HepG2 (cell line): ENCODE data around the gene GYS1. TPM values are rescaled to one million over a fixed set of nuclear protein-coding genes. Genes with fewer than 3 reads are reported as not detected.

Experiments
- AHR ChIP-seq: IDR thresholded peaks from 2 replicates; pipeline ENCODE4 v1.6.1; 2018; ENCODE audit warnings: missing genetic modification reagents, missing compliant biosample characterization
- ARID5B ChIP-seq: IDR thresholded peaks from 2 replicates; pipeline ENCODE4 v1.4.0; 2020; ENCODE audit warnings: mild to moderate bottlenecking, missing genetic modification reagents
- ATAD3A ChIP-seq: sonication (generic); formaldehyde crosslinking; IDR thresholded peaks from 2 replicates; pipeline ENCODE4 v1.4.0; 2020; ENCODE audit warnings: missing genetic modification reagents
- ATF5 ChIP-seq: sonication (generic); formaldehyde crosslinking; IDR thresholded peaks from 2 replicates; pipeline ENCODE4 v1.4.0; 2020; ENCODE audit warnings: mild to moderate bottlenecking, low read depth, missing genetic modification reagents
- DNMT1 ChIP-seq: sonication (generic); formaldehyde crosslinking; IDR thresholded peaks from 2 replicates; pipeline ENCODE4 v1.5.1; 2020; ENCODE audit warnings: mild to moderate bottlenecking, missing genetic modification reagents
- FOXJ3 ChIP-seq: sonication (generic); formaldehyde crosslinking; IDR thresholded peaks from 2 replicates; pipeline ENCODE4 v1.4.0; 2020; ENCODE audit warnings: missing genetic modification reagents, mild to moderate bottlenecking, borderline replicate concordance
- GFI1 ChIP-seq: sonication (generic); formaldehyde crosslinking; IDR thresholded peaks from 2 replicates; pipeline ENCODE4 v1.5.0; 2020; ENCODE audit warnings: missing genetic modification reagents, mild to moderate bottlenecking, borderline replicate concordance
- HHEX ChIP-seq: IDR thresholded peaks from 2 replicates; pipeline ENCODE4 v1.6.1; 2016; ENCODE audit warnings: control low read depth
- IKZF5 ChIP-seq: IDR thresholded peaks from 2 replicates; pipeline ENCODE4 v1.6.1; 2018; ENCODE audit warnings: missing genetic modification reagents, mild to moderate bottlenecking, missing compliant biosample characterization
- IRF1 ChIP-seq: sonication (generic); formaldehyde crosslinking; IDR thresholded peaks from 2 replicates; pipeline ENCODE4 v1.4.0; 2020; ENCODE audit warnings: low read depth, mild to moderate bottlenecking, missing genetic modification reagents
- IRX3 ChIP-seq: sonication (generic); formaldehyde crosslinking; IDR thresholded peaks from 2 replicates; pipeline ENCODE4 v1.8.1; 2023; ENCODE audit warnings: mild to moderate bottlenecking, low read depth, missing genetic modification reagents, borderline replicate concordance
- KAT2B ChIP-seq: fragments of 150-350 bp; IDR thresholded peaks from 2 replicates; pipeline ENCODE4 v1.6.1; 2014; ENCODE audit warnings: low read depth, low read length, borderline replicate concordance
- MAFF ChIP-seq: IDR thresholded peaks from 2 replicates; pipeline ENCODE4 v1.6.1; 2011; ENCODE audit warnings: low read depth, low read length, improper control_type of control experiment
- MED1 ChIP-seq: sonication (generic); formaldehyde crosslinking; IDR thresholded peaks from 2 replicates; pipeline ENCODE4 v1.4.0; 2020; ENCODE audit warnings: missing genetic modification reagents
- NFIB ChIP-seq: sonication (generic); formaldehyde crosslinking; IDR thresholded peaks from 2 replicates; pipeline ENCODE4 v1.9.0; 2021; ENCODE audit warnings: missing genetic modification reagents, mild to moderate bottlenecking, borderline replicate concordance
- NONO ChIP-seq, 2 experiments: fragments of 450-650 bp in 1 of 2; sonication (generic) in 1 of 2; formaldehyde crosslinking in 1 of 2; IDR thresholded peaks in 1 of 2; conservative IDR thresholded peaks in 1 of 2; 2 replicates each; pipeline versions ENCODE4 v1.6.1 to v1.8.0; 2017 to 2022; ENCODE audit warnings: mild to moderate bottlenecking in 1 of 2, missing genetic modification reagents in 1 of 2, moderate library complexity in 1 of 2
- SP2 ChIP-seq: sonication (generic); formaldehyde crosslinking; IDR thresholded peaks from 2 replicates; pipeline ENCODE4 v1.5.1; 2020; ENCODE audit warnings: mild to moderate bottlenecking, missing genetic modification reagents
- YY1 ChIP-seq: IDR thresholded peaks from 2 replicates; pipeline ENCODE4 v1.6.1; 2011; ENCODE audit warnings: low read length, low read depth, moderate library complexity, mild to moderate bottlenecking; ENCODE audit not compliant: insufficient read depth, insufficient replicate concordance
- ZFX ChIP-seq: sonication (generic); formaldehyde crosslinking; IDR thresholded peaks from 2 replicates; pipeline ENCODE4 v1.4.0; 2020; ENCODE audit warnings: mild to moderate bottlenecking, low read depth, missing genetic modification reagents, moderate library complexity
- ZNF30 ChIP-seq: sonication (generic); formaldehyde crosslinking; IDR thresholded peaks from 2 replicates; pipeline ENCODE4 v1.5.0; 2020; ENCODE audit warnings: mild to moderate bottlenecking, missing genetic modification reagents
- ZNF615 ChIP-seq: sonication (generic); formaldehyde crosslinking; IDR thresholded peaks from 2 replicates; pipeline ENCODE4 v1.5.0; 2020; ENCODE audit warnings: mild to moderate bottlenecking, missing genetic modification reagents, borderline replicate concordance
- ZNF772 ChIP-seq: sonication (generic); formaldehyde crosslinking; IDR thresholded peaks from 2 replicates; pipeline ENCODE4 v1.5.0; 2020; ENCODE audit warnings: mild to moderate bottlenecking, missing genetic modification reagents
- ZNF777 ChIP-seq: sonication (generic); formaldehyde crosslinking; IDR thresholded peaks from 2 replicates; pipeline ENCODE4 v1.4.0; 2020; ENCODE audit warnings: missing genetic modification reagents
- polyA plus RNA-seq, 8 experiments: library from polyadenylated mRNA; depleted of rRNA in 3 of 8; stranded (reverse) in 7 of 8; unstranded in 1 of 8; fragments of >200 nt; fragmentation: Illumina TruSeq in 4 of 8; extraction: Trizol in 4 of 8; gene quantifications; 2 replicates each; pipeline versions ENCODE4 v1.2.1 to v1.2.3, GENCODE V29; 2011 to 2016; ENCODE audit warnings: low read depth in 4 of 8, missing spikeins in 1 of 8, mixed read lengths in 1 of 8; ENCODE audit not compliant: insufficient read depth in 1 of 8
- total RNA-seq, 5 experiments: library from RNA; depleted of rRNA; stranded (reverse); fragments of >200 nt; fragmentation: Illumina TruSeq; extraction: Trizol; gene quantifications; 2 replicates each; pipeline ENCODE4 v1.2.3, GENCODE V29; 2016; ENCODE audit warnings: low read depth in 1 of 5

The GYS1 gene
- total and polyA plus RNA-seq, 2 of the 13 experiments (the other 11 are each of a cell fraction or from before 2014, with no cell fraction given), result 18.4 to 42.1 TPM

- TF ChIP-seq ZNF30 (CRISPR knock-in tag) (no peak), ATF5 (CRISPR knock-in tag) (no peak), ZFX (CRISPR knock-in tag) (peak; percentile 45; the same call in 1 of the 2 replicates), NONO (IDR thresholded peaks at IDR 0.05) (no peak), NONO (CRISPR knock-in tag; conservative IDR thresholded peaks at IDR 0.05) (peak; percentile 10; the same call in 1 of the 2 replicates), MAFF (no peak), NFIB (CRISPR knock-in tag) (0 out of 2 replicates have a peak, but pooled peaks have one; percentile 14), DNMT1 (CRISPR knock-in tag) (no peak), YY1 (no peak), ATAD3A (CRISPR knock-in tag) (no peak), GFI1 (CRISPR knock-in tag) (0 out of 2 replicates have a peak, but pooled peaks have one; percentile 29), AHR (0 out of 2 replicates have a peak, but pooled peaks have one; percentile 9), SP2 (CRISPR knock-in tag) (no peak), ARID5B (CRISPR knock-in tag) (no peak), ZNF772 (0 out of 2 replicates have a peak, but pooled peaks have one; percentile 21), ZNF777 (no peak), IRF1 (CRISPR knock-in tag) (no peak), FOXJ3 (no peak), ZNF615 (CRISPR knock-in tag) (peak; percentile 74; the same call in 1 of the 2 replicates), MED1 (CRISPR knock-in tag) (peak; percentile 30), IKZF5 (CRISPR knock-in tag) (0 out of 2 replicates have a peak, but pooled peaks have one; percentile 5), KAT2B (no peak), HHEX (CRISPR knock-in tag) (no peak), IRX3 (peak; percentile 29; the same call in 1 of the 2 replicates)
These were observed 27.1 kb downstream of the GYS1 start (continued) for GRCh38 chr19:48965806-48966540.
